C4-2B (cell line): ENCODE data around the gene UGT1A8.

Source experiments
- ZFX ChIP-seq: fragments of 450-650 bp; IDR thresholded peaks from 2 replicates; pipeline ENCODE4 v1.6.1; 2017
- TF ChIP-seq, protein P1 (sequence below): fragments of 450-650 bp; conservative IDR thresholded peaks from 2 replicates; pipeline ENCODE4 v1.5.1; 2017; ENCODE audit warnings: mild to moderate bottlenecking

DNA sequence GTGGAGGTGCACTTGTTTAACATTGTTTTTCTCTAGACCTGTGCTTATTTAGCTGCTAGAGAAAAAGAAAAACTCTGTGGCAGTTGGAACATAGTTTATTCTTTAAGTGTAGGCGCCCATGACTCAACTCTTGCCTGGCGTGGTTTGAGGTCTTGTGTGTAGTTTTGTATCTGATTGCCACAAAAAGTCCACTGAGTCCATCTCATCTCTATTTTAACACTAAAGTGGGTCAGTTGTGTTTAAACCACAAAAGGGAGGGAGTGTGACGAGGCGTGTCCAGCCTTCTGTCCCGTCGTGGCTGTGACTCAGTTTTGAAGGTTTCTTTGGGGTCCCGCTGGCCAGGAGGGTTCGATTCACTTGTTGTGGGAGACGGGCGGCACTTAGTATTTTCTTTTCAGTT lies 39.0 kb downstream of the UGT1A8 start:
- TF ChIP-seq, protein P1, sequence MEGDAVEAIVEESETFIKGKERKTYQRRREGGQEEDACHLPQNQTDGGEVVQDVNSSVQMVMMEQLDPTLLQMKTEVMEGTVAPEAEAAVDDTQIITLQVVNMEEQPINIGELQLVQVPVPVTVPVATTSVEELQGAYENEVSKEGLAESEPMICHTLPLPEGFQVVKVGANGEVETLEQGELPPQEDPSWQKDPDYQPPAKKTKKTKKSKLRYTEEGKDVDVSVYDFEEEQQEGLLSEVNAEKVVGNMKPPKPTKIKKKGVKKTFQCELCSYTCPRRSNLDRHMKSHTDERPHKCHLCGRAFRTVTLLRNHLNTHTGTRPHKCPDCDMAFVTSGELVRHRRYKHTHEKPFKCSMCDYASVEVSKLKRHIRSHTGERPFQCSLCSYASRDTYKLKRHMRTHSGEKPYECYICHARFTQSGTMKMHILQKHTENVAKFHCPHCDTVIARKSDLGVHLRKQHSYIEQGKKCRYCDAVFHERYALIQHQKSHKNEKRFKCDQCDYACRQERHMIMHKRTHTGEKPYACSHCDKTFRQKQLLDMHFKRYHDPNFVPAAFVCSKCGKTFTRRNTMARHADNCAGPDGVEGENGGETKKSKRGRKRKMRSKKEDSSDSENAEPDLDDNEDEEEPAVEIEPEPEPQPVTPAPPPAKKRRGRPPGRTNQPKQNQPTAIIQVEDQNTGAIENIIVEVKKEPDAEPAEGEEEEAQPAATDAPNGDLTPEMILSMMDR, result no peak
- TF ChIP-seq ZFX, result no peak
